Suprapubic skin (tissue), 3 donors: ENCODE data around the gene TANC1.

Experiments used
- CTCF ChIP-seq, 2 donors: fragments of 200-600 bp in 1 of 2; fragments of 450-650 bp in 1 of 2; sonication (generic) in 1 of 2; IDR thresholded peaks; one replicate each; pipeline ENCODE4 v1.5.1; 2016 to 2019; ENCODE audit warnings: antibody characterized with exemption in 2 of 2, mild to moderate bottlenecking in 1 of 2, moderate library complexity in 1 of 2
- POLR2A ChIP-seq, 2 donors: fragments of 450-650 bp; IDR thresholded peaks; one replicate each; pipeline ENCODE4 v1.6.1; 2017; ENCODE audit warnings: antibody characterized with exemption in 2 of 2, mild to moderate bottlenecking in 2 of 2, moderate library complexity in 2 of 2

GRCh38 chr2:159118859-159119500, 150.5 kb downstream of the TANC1 start:
- TF ChIP-seq POLR2A (IDR thresholded peaks at IDR 0.05) (no peak), CTCF (IDR thresholded peaks at IDR 0.05) (no peak)
